ENCODE data around the gene MUC5AC. TPM values are rescaled to one million over a fixed set of nuclear protein-coding genes. Genes with fewer than 3 reads are reported as not detected.

Gene MUC5AC
- total RNA-seq, 1 donor from 2014 or later: 1.4 TPM

Other genes starting within 250 kb of the MUC5AC start
- 98.9 and 100 TPM in 2 replicates for gene CHID1, start 247.1 kb upstream of the MUC5AC start, total RNA-seq (ENCODE audit: low replicate concordance)
- 82.6 and 109 TPM in 2 replicates for gene AP2A2, start 232.1 kb upstream of the MUC5AC start, total RNA-seq (ENCODE audit: low replicate concordance)
- 0.38 and 0.46 TPM in 2 replicates for gene MUC6, start 121.2 kb upstream of the MUC5AC start, total RNA-seq (ENCODE audit: low replicate concordance)
- 1.5 and 2.7 TPM in 2 replicates for gene MUC2, start 83.1 kb upstream of the MUC5AC start, total RNA-seq (ENCODE audit: low replicate concordance)
- 0.48 and 2.0 TPM in 2 replicates for gene MUC5B, start 65.1 kb downstream of the MUC5AC start, total RNA-seq (ENCODE audit: low replicate concordance)
- gene TOLLIP, start 151.7 kb downstream of the MUC5AC start, total RNA-seq (ENCODE audit: low replicate concordance): 49.2 and 65.1 TPM in 2 replicates
- gene BRSK2, start 232.0 kb downstream of the MUC5AC start, total RNA-seq (ENCODE audit: low replicate concordance): 8.6 and 13.8 TPM in 2 replicates